Caco-2 (cell line): Measurements from ENCODE around the gene SLC12A5. TPM values are rescaled to one million over a fixed set of nuclear protein-coding genes. Genes with fewer than 3 reads are reported as not detected.

Source experiments
- BruUV-seq: library from RNA; stranded (reverse); fragments of 400-500 nt; replicated peaks from 2 replicates; lab custom pipeline; 2021; lab: Mats Ljungman, UMichigan
- CTCF ChIA-PET: fragments of 300-600 bp; sonication (Branson Sonifier 250); formaldehyde crosslinking; loops from one replicate; lab custom pipeline; 2022; ENCODE audit warnings: antibody characterized with exemption; lab: Charles Lee
- POLR2A ChIA-PET: fragments of 300-600 bp; sonication (Branson Sonifier 250); formaldehyde crosslinking; loops from one replicate; lab custom pipeline; 2022; ENCODE audit warnings: antibody characterized with exemption; lab: Charles Lee
- DNase-seq, 2 experiments: peaks; one replicate each; pipeline versions ENCODE4 v3.0.0 to v3.0.0-alpha.2; 2020 to 2022
- H3K27me3 ChIP-seq: replicated peaks from 2 replicates; pipeline ENCODE4 v1.6.0; 2011; ENCODE audit warnings: low read length; ENCODE audit not compliant: control insufficient read depth, insufficient read depth
- H3K36me3 ChIP-seq: 2 replicates; pipeline ENCODE4 v1.5.1; 2011; ENCODE audit warnings: low read length; ENCODE audit not compliant: control insufficient read depth, insufficient read depth
- H3K4me1 ChIP-seq: fragments of 250-450 bp; sonication (Bioruptor Pico); 2 replicates; pipeline ENCODE4 v1.5.1; 2020; ENCODE audit warnings: mild to moderate bottlenecking
- H3K4me3 ChIP-seq: 2 replicates; pipeline ENCODE4 v1.5.1; 2011; ENCODE audit warnings: low read depth, mild to moderate bottlenecking, control low read depth, low read length
- H3K9me3 ChIP-seq: fragments of 250-450 bp; sonication (Bioruptor Pico); 2 replicates; pipeline ENCODE4 v1.5.1; 2020; ENCODE audit warnings: mild to moderate bottlenecking, moderate library complexity
- H3K27ac Mint-ChIP-seq: one replicate; pipeline ENCODE4 v1.8.0; 2022; ENCODE audit warnings: mixed read lengths; ENCODE audit not compliant: unreplicated experiment
- H3K27me3 Mint-ChIP-seq: one replicate; pipeline ENCODE4 v1.8.0; 2022; ENCODE audit warnings: mixed read lengths; ENCODE audit not compliant: insufficient read depth, unreplicated experiment
- H3K36me3 Mint-ChIP-seq: one replicate; pipeline ENCODE4 v1.8.0; 2022; ENCODE audit warnings: mild to moderate bottlenecking, mixed read lengths; ENCODE audit not compliant: insufficient read depth, unreplicated experiment
- H3K4me1 Mint-ChIP-seq: one replicate; pipeline ENCODE4 v1.8.0; 2022; ENCODE audit warnings: low read depth, mixed read lengths; ENCODE audit not compliant: unreplicated experiment
- H3K4me3 Mint-ChIP-seq: one replicate; pipeline ENCODE4 v1.8.0; 2022; ENCODE audit warnings: mild to moderate bottlenecking, moderate library complexity, mixed read lengths; ENCODE audit not compliant: unreplicated experiment
- H3K9me3 Mint-ChIP-seq: one replicate; pipeline ENCODE4 v1.8.0; 2022; ENCODE audit warnings: mixed read lengths; ENCODE audit not compliant: unreplicated experiment
- CTCF ChIP-seq, 2 experiments: fragments of 200-600 bp in 1 of 2; IDR thresholded peaks; 1 replicate in 1 of 2; 2 replicates in 1 of 2; pipeline versions ENCODE4 v1.5.1 to v1.8.0; 2011 to 2022; ENCODE audit warnings: antibody characterized with exemption in 1 of 2, control low read depth in 1 of 2, inconsistent platforms in 1 of 2, low read depth in 1 of 2, low read length in 1 of 2, mild to moderate bottlenecking in 1 of 2, moderate library complexity in 1 of 2; ENCODE audit not compliant: insufficient read depth in 1 of 2, severe bottlenecking in 1 of 2, unreplicated experiment in 1 of 2
- intact Hi-C: fragments of 100-400 bp; cut with micrococcal nuclease; formaldehyde crosslinking; loops from one replicate; pipeline ENCODE4 v1.10.0; 2022; ENCODE audit not compliant: unreplicated experiment
- total RNA-seq: library from RNA; stranded (reverse); gene quantifications from 2 replicates; pipeline ENCODE4 v1.2.3, GENCODE V29; 2022

SLC12A5 gene
- total RNA-seq, 1 experiment from 2014 or later = 1.9 TPM

GRCh38 chr20:46034039-46034438 is 5.0 kb downstream of the SLC12A5 start:
- Histone ChIP-seq H3K27me3 (no peaks in the 10 kb centered on the region), H3K9me3 (no peaks in the 10 kb centered on the region), H3K4me1 (no peaks in the 10 kb centered on the region), H3K36me3 (no peaks in the 10 kb centered on the region), H3K4me3 (no peak overlapping the region)
- Mint-ChIP-seq H3K27me3 (peaks cover 21% of the 10 kb centered on the region), H3K9me3 (no peaks in the 10 kb centered on the region), H3K27ac (no peak overlapping the region), H3K4me3 (no peak overlapping the region), H3K36me3 (no peaks in the 10 kb centered on the region), H3K4me1 (no peaks in the 10 kb centered on the region)
- POLR2A ChIA-PET = no interaction called here
- CTCF ChIA-PET = no interaction called here
- DNase-seq = no peak
- no TSS peak for BruUV-seq
- TF ChIP-seq CTCF (IDR thresholded peaks at IDR 0.05; ENCODE audit: insufficient read depth in 1 of 2, low read depth in 1 of 2, low read length in 1 of 2, severe bottlenecking in 1 of 2, unreplicated experiment in 1 of 2) = no peak
- intact Hi-C loops = no loop called here

- no peak for DNase-seq
- Histone ChIP-seq H3K27me3 (no peaks in the 10 kb centered on the region), H3K4me3 (no peak overlapping the region), H3K9me3 (no peaks in the 10 kb centered on the region), H3K4me1 (no peaks in the 10 kb centered on the region), H3K36me3 (no peaks in the 10 kb centered on the region)
- Mint-ChIP-seq H3K27ac (no peak overlapping the region), H3K4me1 (no peaks in the 10 kb centered on the region), H3K4me3 (no peak overlapping the region), H3K9me3 (no peaks in the 10 kb centered on the region), H3K27me3 (peaks cover 18% of the 10 kb centered on the region), H3K36me3 (no peaks in the 10 kb centered on the region)
- CTCF ChIA-PET = no interaction called here
- no TSS peak for BruUV-seq
- TF ChIP-seq CTCF (IDR thresholded peaks at IDR 0.05; ENCODE audit: insufficient read depth in 1 of 2, low read depth in 1 of 2, low read length in 1 of 2, severe bottlenecking in 1 of 2, unreplicated experiment in 1 of 2) = no peak
- POLR2A ChIA-PET = no interaction called here
- intact Hi-C loops = no loop called here
Observed at GRCh38 chr20:46035253-46035652, 6.2 kb downstream of the SLC12A5 start.

DNA sequence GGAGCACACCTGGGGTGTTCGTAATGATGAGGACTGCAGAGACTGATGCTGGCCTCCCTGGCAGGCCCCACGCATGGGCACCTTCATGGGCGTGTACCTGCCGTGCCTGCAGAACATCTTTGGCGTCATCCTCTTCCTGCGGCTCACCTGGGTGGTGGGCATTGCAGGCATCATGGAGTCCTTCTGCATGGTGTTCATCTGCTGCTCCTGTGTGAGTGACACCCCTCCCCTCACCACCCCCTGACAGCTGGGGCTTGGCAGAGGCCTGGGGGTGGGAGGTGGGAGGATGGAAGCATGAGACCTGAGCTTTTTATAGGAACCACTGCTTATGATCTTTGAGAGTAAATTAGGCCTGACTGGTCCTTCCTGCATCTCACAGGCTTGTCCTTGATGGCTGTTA is 6.7 kb downstream of the SLC12A5 start:
- H3K36me3 Mint-ChIP-seq = no peaks in the 10 kb centered on the region
- DNase-seq = no peak
- Histone ChIP-seq H3K4me3 (no peak overlapping the region), H3K27me3 (no peaks in the 10 kb centered on the region), H3K9me3 (no peaks in the 10 kb centered on the region), H3K4me1 (no peaks in the 10 kb centered on the region), H3K36me3 (no peaks in the 10 kb centered on the region)
- no TSS peak for BruUV-seq
- no peak overlapping the region for H3K4me3 Mint-ChIP-seq
- no peak for TF ChIP-seq CTCF (IDR thresholded peaks at IDR 0.05; ENCODE audit: insufficient read depth in 1 of 2, low read depth in 1 of 2, low read length in 1 of 2, severe bottlenecking in 1 of 2, unreplicated experiment in 1 of 2)
- CTCF ChIA-PET = interaction anchor here (0.6 kb wide), 1 partner anchor 332 kb away, joined by 3 read pairs; no protein-coding TSS in a partner anchor
- H3K27me3 Mint-ChIP-seq = peaks cover 18% of the 10 kb centered on the region
- POLR2A ChIA-PET = no interaction called here
- H3K4me1 Mint-ChIP-seq = no peaks in the 10 kb centered on the region
- H3K9me3 Mint-ChIP-seq = no peaks in the 10 kb centered on the region
- intact Hi-C loops = no loop called here
- no peak overlapping the region for H3K27ac Mint-ChIP-seq
